Caco-2 (cell line): ENCODE data around the gene TPST2. TPM values are rescaled to one million over a fixed set of nuclear protein-coding genes. Genes with fewer than 3 reads are reported as not detected.

ENCODE experiments used
- BruUV-seq: library from RNA; stranded (reverse); fragments of 400-500 nt; replicated peaks from 2 replicates; lab custom pipeline; 2021; lab: Mats Ljungman, UMichigan
- CTCF ChIA-PET: fragments of 300-600 bp; sonication (Branson Sonifier 250); formaldehyde crosslinking; loops from one replicate; lab custom pipeline; 2022; ENCODE audit warnings: antibody characterized with exemption; lab: Charles Lee
- POLR2A ChIA-PET: fragments of 300-600 bp; sonication (Branson Sonifier 250); formaldehyde crosslinking; loops from one replicate; lab custom pipeline; 2022; ENCODE audit warnings: antibody characterized with exemption; lab: Charles Lee
- DNase-seq, 2 experiments: peaks; one replicate each; pipeline versions ENCODE4 v3.0.0 to v3.0.0-alpha.2; 2020 to 2022
- H3K27me3 ChIP-seq: replicated peaks from 2 replicates; pipeline ENCODE4 v1.6.0; 2011; ENCODE audit warnings: low read length; ENCODE audit not compliant: control insufficient read depth, insufficient read depth
- H3K36me3 ChIP-seq: 2 replicates; pipeline ENCODE4 v1.5.1; 2011; ENCODE audit warnings: low read length; ENCODE audit not compliant: control insufficient read depth, insufficient read depth
- H3K4me1 ChIP-seq: fragments of 250-450 bp; sonication (Bioruptor Pico); 2 replicates; pipeline ENCODE4 v1.5.1; 2020; ENCODE audit warnings: mild to moderate bottlenecking
- H3K4me3 ChIP-seq: 2 replicates; pipeline ENCODE4 v1.5.1; 2011; ENCODE audit warnings: low read depth, mild to moderate bottlenecking, control low read depth, low read length
- H3K9me3 ChIP-seq: fragments of 250-450 bp; sonication (Bioruptor Pico); 2 replicates; pipeline ENCODE4 v1.5.1; 2020; ENCODE audit warnings: mild to moderate bottlenecking, moderate library complexity
- H3K27ac Mint-ChIP-seq: one replicate; pipeline ENCODE4 v1.8.0; 2022; ENCODE audit warnings: mixed read lengths; ENCODE audit not compliant: unreplicated experiment
- H3K27me3 Mint-ChIP-seq: one replicate; pipeline ENCODE4 v1.8.0; 2022; ENCODE audit warnings: mixed read lengths; ENCODE audit not compliant: insufficient read depth, unreplicated experiment
- H3K36me3 Mint-ChIP-seq: one replicate; pipeline ENCODE4 v1.8.0; 2022; ENCODE audit warnings: mild to moderate bottlenecking, mixed read lengths; ENCODE audit not compliant: insufficient read depth, unreplicated experiment
- H3K4me1 Mint-ChIP-seq: one replicate; pipeline ENCODE4 v1.8.0; 2022; ENCODE audit warnings: low read depth, mixed read lengths; ENCODE audit not compliant: unreplicated experiment
- H3K4me3 Mint-ChIP-seq: one replicate; pipeline ENCODE4 v1.8.0; 2022; ENCODE audit warnings: mild to moderate bottlenecking, moderate library complexity, mixed read lengths; ENCODE audit not compliant: unreplicated experiment
- H3K9me3 Mint-ChIP-seq: one replicate; pipeline ENCODE4 v1.8.0; 2022; ENCODE audit warnings: mixed read lengths; ENCODE audit not compliant: unreplicated experiment
- CTCF ChIP-seq, 2 experiments: fragments of 200-600 bp in 1 of 2; IDR thresholded peaks; 1 replicate in 1 of 2; 2 replicates in 1 of 2; pipeline versions ENCODE4 v1.5.1 to v1.8.0; 2011 to 2022; ENCODE audit warnings: antibody characterized with exemption in 1 of 2, control low read depth in 1 of 2, inconsistent platforms in 1 of 2, low read depth in 1 of 2, low read length in 1 of 2, mild to moderate bottlenecking in 1 of 2, moderate library complexity in 1 of 2; ENCODE audit not compliant: insufficient read depth in 1 of 2, severe bottlenecking in 1 of 2, unreplicated experiment in 1 of 2
- intact Hi-C: fragments of 100-400 bp; cut with micrococcal nuclease; formaldehyde crosslinking; loops from one replicate; pipeline ENCODE4 v1.10.0; 2022; ENCODE audit not compliant: unreplicated experiment
- total RNA-seq: library from RNA; stranded (reverse); gene quantifications from 2 replicates; pipeline ENCODE4 v1.2.3, GENCODE V29; 2022

TPST2 gene
- total RNA-seq, 1 experiment from 2014 or later: 9.5 TPM

GRCh38 chr22:26501996-26502395 lies 87.9 kb downstream of the TPST2 start:
- no peak for DNase-seq
- Histone ChIP-seq H3K9me3 (no peaks in the 10 kb centered on the region), H3K36me3 (peaks cover 6% of the 10 kb centered on the region), H3K27me3 (no peaks in the 10 kb centered on the region), H3K4me1 (no peaks in the 10 kb centered on the region), H3K4me3 (no peak overlapping the region)
- Mint-ChIP-seq H3K27me3 (no peaks in the 10 kb centered on the region), H3K36me3 (peaks cover 84% of the 10 kb centered on the region), H3K27ac (no peak overlapping the region), H3K4me3 (no peak overlapping the region), H3K9me3 (no peaks in the 10 kb centered on the region), H3K4me1 (no peaks in the 10 kb centered on the region)
- ChIA-PET POLR2A (interaction anchor here (1.7 kb wide), 1 partner anchor 18 kb away, joined by 4 read pairs; the partner anchor contains the start of genes HPS4 and SRRD), CTCF (interaction anchor here (0.9 kb wide), 1 partner anchor 138 kb away, joined by 3 read pairs; no protein-coding TSS in a partner anchor)
- no TSS peak for BruUV-seq
- no peak for TF ChIP-seq CTCF (IDR thresholded peaks at IDR 0.05; ENCODE audit: insufficient read depth in 1 of 2, low read depth in 1 of 2, low read length in 1 of 2, severe bottlenecking in 1 of 2, unreplicated experiment in 1 of 2)
- intact Hi-C loops: no loop called here

- intact Hi-C loops: no loop called here
- POLR2A ChIA-PET: no interaction called here
- H3K36me3 Mint-ChIP-seq: peaks cover 88% of the 10 kb centered on the region
- BruUV-seq: no TSS peak
- Histone ChIP-seq H3K9me3 (no peaks in the 10 kb centered on the region), H3K4me1 (no peaks in the 10 kb centered on the region), H3K36me3 (peaks cover 2% of the 10 kb centered on the region; the same call in 1 of the 2 replicates), H3K27me3 (no peaks in the 10 kb centered on the region), H3K4me3 (no peak overlapping the region)
- H3K27me3 Mint-ChIP-seq: no peaks in the 10 kb centered on the region
- DNase-seq: no peak
- CTCF ChIA-PET: no interaction called here
- no peak overlapping the region for H3K27ac Mint-ChIP-seq
- H3K4me3 Mint-ChIP-seq: no peak overlapping the region
- H3K4me1 Mint-ChIP-seq: no peaks in the 10 kb centered on the region
- no peaks in the 10 kb centered on the region for H3K9me3 Mint-ChIP-seq
- no peak for TF ChIP-seq CTCF (IDR thresholded peaks at IDR 0.05; ENCODE audit: insufficient read depth in 1 of 2, low read depth in 1 of 2, low read length in 1 of 2, severe bottlenecking in 1 of 2, unreplicated experiment in 1 of 2)
Observed at GRCh38 chr22:26499188-26499703, 90.7 kb downstream of the TPST2 start.

- no TSS peak for BruUV-seq
- Mint-ChIP-seq H3K4me3 (no peak overlapping the region), H3K9me3 (no peaks in the 10 kb centered on the region), H3K36me3 (peaks cover 83% of the 10 kb centered on the region), H3K27me3 (no peaks in the 10 kb centered on the region), H3K27ac (no peak overlapping the region), H3K4me1 (no peaks in the 10 kb centered on the region)
- no peak for TF ChIP-seq CTCF (IDR thresholded peaks at IDR 0.05; ENCODE audit: insufficient read depth in 1 of 2, low read depth in 1 of 2, low read length in 1 of 2, severe bottlenecking in 1 of 2, unreplicated experiment in 1 of 2)
- ChIA-PET POLR2A (no interaction called here), CTCF (interaction anchor here (1.0 kb wide), 1 partner anchor 180 kb away, joined by 3 read pairs; no protein-coding TSS in a partner anchor)
- DNase-seq: no peak
- no peak overlapping the region for H3K4me3 ChIP-seq
- no peaks in the 10 kb centered on the region for H3K4me1 ChIP-seq
- intact Hi-C loops: no loop called here
- H3K27me3 ChIP-seq: no peaks in the 10 kb centered on the region
- H3K36me3 ChIP-seq: no peaks in the 10 kb centered on the region; the same call in 1 of the 2 replicates
- H3K9me3 ChIP-seq: no peaks in the 10 kb centered on the region
Observed at GRCh38 chr22:26496456-26496855, 93.5 kb downstream of the TPST2 start.
